ENCODE results near the gene REXO4.

The REXO4 gene

DNA sequence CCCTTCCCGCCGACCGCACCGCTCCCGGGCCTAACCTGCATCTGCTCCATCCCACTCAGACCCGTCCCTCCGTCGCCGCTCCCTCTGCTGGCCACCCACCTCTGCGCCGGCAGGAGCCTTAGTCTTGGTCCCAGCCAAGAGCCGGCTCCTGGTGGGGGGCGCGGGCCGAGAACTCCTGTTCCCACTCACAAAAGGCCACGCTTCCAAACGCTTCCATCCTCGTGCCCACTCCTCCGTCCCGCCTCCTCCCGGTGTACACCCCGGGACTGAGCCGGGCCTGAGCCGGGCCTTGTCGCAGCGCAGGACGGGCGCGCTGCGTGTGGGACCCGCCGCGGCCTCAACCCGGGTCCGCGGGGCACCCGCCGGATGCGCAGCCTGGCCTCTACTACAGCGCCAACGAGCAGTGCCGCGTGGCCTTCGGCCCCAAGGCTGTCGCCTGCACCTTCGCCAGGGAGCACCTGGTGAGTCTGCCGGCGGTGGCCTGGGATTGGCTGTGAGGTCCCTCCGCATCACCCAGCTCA, 11.9 kb upstream of the REXO4 start:
- peak; percentile 10 for DNase-seq (ENCODE audit: low read depth)
- no peak overlapping the region for H3K4me3 ChIP-seq (ENCODE audit: low read length)

DNA sequence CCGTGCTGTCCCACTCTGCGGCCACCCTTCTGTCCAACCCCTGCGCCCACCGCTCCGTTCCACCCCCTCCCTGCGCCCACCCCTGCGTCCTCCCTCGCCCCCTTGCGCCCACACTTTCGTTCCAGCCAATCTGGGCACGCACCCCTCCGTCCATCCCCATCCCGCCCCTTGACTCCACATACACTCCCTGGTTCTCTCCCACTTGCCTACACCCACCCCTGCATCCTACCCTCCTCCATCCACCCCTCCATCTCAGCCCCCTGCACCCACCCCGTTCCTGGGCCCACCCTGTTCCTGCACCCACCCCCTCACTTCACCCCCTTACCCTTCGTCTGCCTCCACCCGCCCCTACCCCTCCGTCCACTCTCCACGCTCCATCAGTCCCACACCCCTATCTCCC, 11.4 kb upstream of the REXO4 start:
- Histone ChIP-seq H3K9ac (ENCODE audit: low read length) (no peak overlapping the region), H3K4me3 (ENCODE audit: low read length) (no peak overlapping the region), H3K9me3 (ENCODE audit: control insufficient read depth, low read length) (no peaks in the 10 kb centered on the region), H3K27me3 (replicated peaks; ENCODE audit: control insufficient read depth, insufficient read depth, low read length) (peaks cover 12% of the 10 kb centered on the region), H3K36me3 (ENCODE audit: control insufficient read depth, insufficient read depth, low read length, severe bottlenecking) (no peaks in the 10 kb centered on the region), H3K4me1 (ENCODE audit: control insufficient read depth, insufficient read depth, low read length) (no peaks in the 10 kb centered on the region)
- DNase-seq (ENCODE audit: low read depth) = no peak

More for the DNA sequence above, 11.9 kb upstream of the REXO4 start:
- Histone ChIP-seq H3K9ac (ENCODE audit: low read length) (no peak overlapping the region), H3K4me1 (ENCODE audit: control insufficient read depth, insufficient read depth, low read length) (peaks cover 2% of the 10 kb centered on the region), H3K36me3 (ENCODE audit: control insufficient read depth, insufficient read depth, low read length, severe bottlenecking) (no peaks in the 10 kb centered on the region), H3K27me3 (replicated peaks; ENCODE audit: control insufficient read depth, insufficient read depth, low read length) (peaks cover 12% of the 10 kb centered on the region), H3K9me3 (ENCODE audit: control insufficient read depth, low read length) (no peaks in the 10 kb centered on the region)

DNA sequence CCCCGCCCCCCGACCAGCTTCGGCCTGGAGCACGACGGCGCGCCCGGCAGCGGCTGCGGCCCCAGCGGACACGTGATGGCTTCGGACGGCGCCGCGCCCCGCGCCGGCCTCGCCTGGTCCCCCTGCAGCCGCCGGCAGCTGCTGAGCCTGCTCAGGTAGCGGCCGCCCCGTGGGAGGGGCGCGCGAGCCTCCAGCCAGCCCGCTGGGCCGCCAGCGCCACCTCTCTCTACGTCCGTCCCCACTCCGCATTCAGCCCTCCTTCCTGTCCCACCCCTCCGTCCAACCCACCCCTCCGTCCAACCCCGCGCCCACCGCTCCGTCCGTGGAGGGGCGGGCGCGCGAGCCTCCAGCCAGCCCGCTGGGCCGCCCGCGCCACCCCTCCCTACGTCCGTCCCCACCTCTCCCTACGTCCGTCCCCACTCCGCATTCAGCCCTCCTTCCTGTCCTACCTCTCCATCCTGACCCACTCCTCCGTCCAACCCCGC, 10.8 kb upstream of the REXO4 start:
- DNase-seq (ENCODE audit: low read depth) = peak; percentile 39
- no peaks in the 10 kb centered on the region for H3K9me3 ChIP-seq (ENCODE audit: control insufficient read depth, low read length)
- H3K4me1 ChIP-seq (ENCODE audit: control insufficient read depth, insufficient read depth, low read length) = no peaks in the 10 kb centered on the region
- no peak overlapping the region for H3K9ac ChIP-seq (ENCODE audit: low read length)
- H3K36me3 ChIP-seq (ENCODE audit: control insufficient read depth, insufficient read depth, low read length, severe bottlenecking) = no peaks in the 10 kb centered on the region
- peaks cover 12% of the 10 kb centered on the region for H3K27me3 ChIP-seq (replicated peaks; ENCODE audit: control insufficient read depth, insufficient read depth, low read length)
- H3K4me3 ChIP-seq (ENCODE audit: low read length) = no peak overlapping the region

DNA sequence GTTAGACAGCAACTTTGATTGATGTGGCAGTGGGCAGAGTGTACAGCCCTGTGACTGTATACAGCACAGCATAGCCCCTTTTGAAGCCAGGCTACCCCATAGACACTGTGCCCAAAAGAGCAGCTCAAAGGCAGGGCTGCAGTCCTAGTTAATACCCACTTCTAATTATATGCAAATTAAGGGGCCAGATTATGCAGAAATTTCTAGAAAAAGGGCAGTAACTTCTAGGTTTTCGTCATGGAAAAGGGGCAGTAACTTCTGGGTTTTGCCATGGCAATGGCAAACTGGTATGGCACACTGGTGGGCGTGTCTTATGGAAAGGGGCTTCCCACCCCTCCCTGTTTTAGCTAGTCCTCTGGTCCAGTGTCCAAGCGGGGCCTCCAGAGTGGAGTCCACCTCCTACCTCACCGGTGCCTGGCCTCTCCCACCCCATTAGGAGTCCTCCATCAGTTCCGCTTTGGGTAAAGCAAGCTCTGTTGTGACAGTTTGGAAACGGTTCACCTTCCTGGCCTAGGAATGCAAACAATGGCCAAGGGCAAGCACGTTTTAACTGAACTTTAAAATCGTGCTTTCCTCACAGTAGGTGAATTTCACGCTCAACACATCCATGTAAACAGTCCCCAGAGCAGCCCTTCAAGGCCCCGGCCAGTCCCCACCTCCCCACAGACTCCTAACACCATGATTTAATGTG, 10.0 kb upstream of the REXO4 start:
- no peak overlapping the region for H3K9ac ChIP-seq (ENCODE audit: low read length)
- H3K4me1 ChIP-seq (ENCODE audit: control insufficient read depth, insufficient read depth, low read length) = no peaks in the 10 kb centered on the region
- H3K9me3 ChIP-seq (ENCODE audit: control insufficient read depth, low read length) = no peaks in the 10 kb centered on the region
- H3K4me3 ChIP-seq (ENCODE audit: low read length) = no peak overlapping the region
- no peak for DNase-seq (ENCODE audit: low read depth)
- H3K27me3 ChIP-seq (replicated peaks; ENCODE audit: control insufficient read depth, insufficient read depth, low read length) = peaks cover 12% of the 10 kb centered on the region
- no peaks in the 10 kb centered on the region for H3K36me3 ChIP-seq (ENCODE audit: control insufficient read depth, insufficient read depth, low read length, severe bottlenecking)

DNA sequence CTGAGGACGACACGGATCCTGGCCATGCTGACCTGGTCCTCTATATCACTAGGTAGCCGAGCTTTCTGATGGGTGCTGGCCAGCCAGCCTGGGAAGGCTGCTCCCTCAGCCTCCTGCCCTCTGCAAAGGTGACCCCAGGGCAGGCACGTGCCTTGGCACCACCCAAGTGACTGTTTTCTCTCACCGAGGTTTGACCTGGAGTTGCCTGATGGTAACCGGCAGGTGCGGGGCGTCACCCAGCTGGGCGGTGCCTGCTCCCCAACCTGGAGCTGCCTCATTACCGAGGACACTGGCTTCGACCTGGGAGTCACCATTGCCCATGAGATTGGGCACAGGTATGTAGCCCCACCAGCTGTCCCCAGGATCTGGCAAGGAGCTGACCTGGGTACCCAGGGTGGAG, 8.2 kb upstream of the REXO4 start:
- Histone ChIP-seq H3K9me3 (ENCODE audit: control insufficient read depth, low read length) (no peaks in the 10 kb centered on the region), H3K27me3 (replicated peaks; ENCODE audit: control insufficient read depth, insufficient read depth, low read length) (peaks cover 12% of the 10 kb centered on the region), H3K4me3 (ENCODE audit: low read length) (no peak overlapping the region), H3K36me3 (ENCODE audit: control insufficient read depth, insufficient read depth, low read length, severe bottlenecking) (no peaks in the 10 kb centered on the region), H3K4me1 (ENCODE audit: control insufficient read depth, insufficient read depth, low read length) (no peaks in the 10 kb centered on the region), H3K9ac (ENCODE audit: low read length) (no peak overlapping the region)
- DNase-seq (ENCODE audit: low read depth) = no peak

DNA sequence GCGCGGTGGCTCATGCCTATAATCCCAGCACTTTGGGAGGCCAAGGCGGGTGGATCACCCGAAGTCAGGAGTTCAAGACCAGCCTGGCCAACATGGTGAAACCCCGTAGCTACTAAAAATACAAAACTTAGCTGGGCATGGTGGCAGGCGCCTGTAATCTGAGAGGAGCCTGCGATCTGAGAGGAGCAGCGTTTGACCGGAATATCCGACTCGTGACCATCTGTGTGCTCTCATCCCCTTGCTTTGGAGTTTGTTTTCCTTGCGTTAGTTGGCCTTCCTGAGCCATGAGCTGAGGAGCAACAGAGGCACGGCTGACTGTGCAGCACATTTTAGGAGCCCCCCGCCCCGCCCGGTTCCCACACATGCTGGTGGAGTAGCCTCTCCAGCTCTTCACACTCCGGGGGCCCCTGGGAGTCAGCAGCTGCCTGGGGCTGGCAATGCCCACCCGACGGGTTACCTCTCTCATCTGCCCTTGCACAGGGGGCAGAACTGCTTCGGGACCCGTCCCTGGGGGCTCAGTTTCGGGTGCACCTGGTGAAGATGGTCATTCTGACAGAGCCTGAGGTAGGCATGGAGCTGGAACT, 7.3 kb upstream of the REXO4 start:
- H3K36me3 ChIP-seq (ENCODE audit: control insufficient read depth, insufficient read depth, low read length, severe bottlenecking) = no peaks in the 10 kb centered on the region
- no peak overlapping the region for H3K4me3 ChIP-seq (ENCODE audit: low read length)
- H3K9me3 ChIP-seq (ENCODE audit: control insufficient read depth, low read length) = no peaks in the 10 kb centered on the region
- no peak overlapping the region for H3K9ac ChIP-seq (ENCODE audit: low read length)
- no peaks in the 10 kb centered on the region for H3K4me1 ChIP-seq (ENCODE audit: control insufficient read depth, insufficient read depth, low read length)
- DNase-seq (ENCODE audit: low read depth) = no peak
- H3K27me3 ChIP-seq (replicated peaks; ENCODE audit: control insufficient read depth, insufficient read depth, low read length) = peaks cover 12% of the 10 kb centered on the region

DNA sequence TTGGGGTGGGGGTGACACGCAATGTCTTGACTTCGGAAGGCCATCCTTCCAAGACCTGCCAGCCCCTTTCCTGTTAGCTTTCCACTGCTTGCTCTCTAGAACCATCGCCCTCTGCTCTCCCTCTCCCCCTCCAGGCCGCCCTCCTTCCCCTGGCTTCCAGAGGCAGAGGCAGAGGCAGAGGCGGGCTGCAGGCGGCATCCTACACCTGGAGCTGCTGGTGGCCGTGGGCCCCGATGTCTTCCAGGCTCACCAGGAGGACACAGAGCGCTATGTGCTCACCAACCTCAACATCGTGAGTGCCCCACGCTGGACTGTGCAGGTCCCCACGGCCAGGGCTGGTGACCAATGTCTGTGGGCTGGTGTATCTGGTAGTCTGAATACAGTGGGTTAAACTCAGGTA, 6.4 kb upstream of the REXO4 start:
- no peak for DNase-seq (ENCODE audit: low read depth)
- H3K27me3 ChIP-seq (replicated peaks; ENCODE audit: control insufficient read depth, insufficient read depth, low read length) = peaks cover 12% of the 10 kb centered on the region
- no peak overlapping the region for H3K9ac ChIP-seq (ENCODE audit: low read length)
- H3K36me3 ChIP-seq (ENCODE audit: control insufficient read depth, insufficient read depth, low read length, severe bottlenecking) = no peaks in the 10 kb centered on the region
- no peaks in the 10 kb centered on the region for H3K9me3 ChIP-seq (ENCODE audit: control insufficient read depth, low read length)
- H3K4me3 ChIP-seq (ENCODE audit: low read length) = no peak overlapping the region
- H3K4me1 ChIP-seq (ENCODE audit: control insufficient read depth, insufficient read depth, low read length) = no peaks in the 10 kb centered on the region

DNA sequence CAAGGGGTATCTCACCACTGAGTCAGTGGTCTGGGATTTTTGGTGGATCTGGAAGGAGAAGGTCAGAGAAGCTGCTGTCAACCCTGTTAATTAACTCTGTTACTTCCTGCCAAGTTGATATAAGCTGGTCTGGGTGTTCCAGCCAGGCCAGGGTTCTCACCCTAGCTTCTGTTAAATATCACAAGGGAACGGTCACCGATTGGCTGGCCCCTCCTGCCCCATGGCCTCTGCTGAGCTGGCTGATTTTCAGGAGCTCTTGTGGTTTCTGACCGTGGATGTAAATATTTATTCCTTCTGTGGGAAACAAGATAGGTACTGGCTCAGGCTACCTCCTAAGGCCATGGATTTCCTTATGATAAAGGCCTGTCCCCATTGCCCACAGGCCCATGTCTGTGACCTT, 5.4 kb upstream of the REXO4 start:
- H3K36me3 ChIP-seq (ENCODE audit: control insufficient read depth, insufficient read depth, low read length, severe bottlenecking) = no peaks in the 10 kb centered on the region
- no peak for DNase-seq (ENCODE audit: low read depth)
- peaks cover 3% of the 10 kb centered on the region for H3K4me1 ChIP-seq (ENCODE audit: control insufficient read depth, insufficient read depth, low read length)
- H3K27me3 ChIP-seq (replicated peaks; ENCODE audit: control insufficient read depth, insufficient read depth, low read length) = peaks cover 12% of the 10 kb centered on the region
- no peak overlapping the region for H3K9ac ChIP-seq (ENCODE audit: low read length)
- H3K4me3 ChIP-seq (ENCODE audit: low read length) = no peak overlapping the region
- no peaks in the 10 kb centered on the region for H3K9me3 ChIP-seq (ENCODE audit: control insufficient read depth, low read length)

DNA sequence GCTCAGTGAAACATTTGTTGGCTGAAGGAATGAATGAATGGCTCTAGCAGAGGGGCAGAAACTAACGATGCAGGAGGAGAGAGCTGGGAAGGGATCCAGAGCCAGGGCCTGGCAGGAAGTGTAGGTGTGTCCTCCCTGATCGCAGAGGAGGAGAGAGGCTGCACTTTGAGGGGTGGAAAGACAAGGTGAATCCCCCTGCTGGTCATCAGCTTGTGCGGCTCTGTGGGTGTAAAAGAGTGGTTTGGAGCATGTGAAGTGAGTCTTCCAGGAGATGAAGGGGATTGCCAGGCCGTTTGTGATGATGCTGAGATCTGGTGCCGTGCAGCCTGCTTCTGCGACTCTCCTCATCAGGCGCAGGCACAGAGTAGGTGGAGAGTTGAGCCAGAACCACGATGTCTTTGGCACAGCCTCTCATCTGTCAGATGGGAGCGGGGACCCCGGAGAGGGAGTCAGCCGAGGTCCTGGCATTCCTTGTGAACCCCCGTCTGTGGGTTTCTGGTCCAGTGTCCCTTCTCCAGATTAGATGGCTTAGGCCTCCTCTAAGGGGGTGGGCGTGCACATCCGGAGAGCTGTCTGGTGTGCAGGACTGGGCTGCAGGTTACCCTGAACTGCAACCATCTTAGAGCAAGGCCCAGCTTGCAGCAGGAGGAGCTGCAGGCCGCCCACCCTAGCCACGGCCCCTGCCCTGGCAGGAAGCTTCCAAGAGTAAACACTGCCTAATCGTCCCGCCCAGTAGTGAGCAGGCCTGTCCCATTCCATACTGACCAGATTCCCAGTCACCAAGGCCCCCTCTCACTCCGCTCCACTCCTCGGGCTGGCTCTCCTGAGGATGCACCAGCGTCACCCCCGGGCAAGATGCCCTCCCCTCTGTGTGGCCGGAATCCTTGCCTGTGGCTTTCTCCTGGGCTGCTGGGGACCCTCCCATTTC, 4.1 kb upstream of the REXO4 start, which contains the start of gene ADAMTS13:
Gene ADAMTS13 (plus strand): TSS at position 753 of the 928 bp plus-strand sequence. CDS start 77 bp downstream, at position 830.
- Histone ChIP-seq H3K36me3 (ENCODE audit: control insufficient read depth, insufficient read depth, low read length, severe bottlenecking) (no peaks in the 10 kb centered on the region), H3K9ac (ENCODE audit: low read length) (no peak within 1 kb of the TSS), H3K27me3 (replicated peaks; ENCODE audit: control insufficient read depth, insufficient read depth, low read length) (no peaks in the 10 kb centered on the region), H3K4me3 (ENCODE audit: low read length) (no peak within 1 kb of the TSS), H3K9me3 (ENCODE audit: control insufficient read depth, low read length) (no peaks in the 10 kb centered on the region), H3K4me1 (ENCODE audit: control insufficient read depth, insufficient read depth, low read length) (peaks cover 5% of the 10 kb centered on the region)
- DNase-seq (ENCODE audit: low read depth) = no peak

DNA sequence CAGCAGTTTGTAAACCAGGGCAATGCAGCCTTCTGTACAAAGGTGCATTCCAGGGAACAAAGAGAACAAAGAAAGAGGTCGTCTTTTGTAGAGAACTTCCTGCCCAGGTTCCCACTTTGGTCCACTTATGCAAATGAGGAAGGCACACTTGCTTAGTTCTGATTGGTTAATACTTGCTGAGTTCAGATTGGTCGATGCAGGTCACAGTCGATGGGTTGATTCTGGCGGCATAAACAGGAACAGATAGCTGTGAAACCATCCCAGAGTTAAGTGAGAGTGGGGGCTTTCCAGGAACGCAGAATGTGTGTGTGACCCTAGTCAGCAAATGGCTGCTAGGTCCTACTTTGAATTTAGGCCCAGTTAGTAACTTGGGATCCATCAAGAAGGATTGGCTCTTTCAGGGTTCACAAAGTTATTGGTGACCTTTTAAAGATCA, 2.6 kb upstream of the REXO4 start:
- Histone ChIP-seq H3K4me1 (ENCODE audit: control insufficient read depth, insufficient read depth, low read length) (peaks cover 15% of the 10 kb centered on the region), H3K9ac (ENCODE audit: low read length) (no peak overlapping the region), H3K36me3 (ENCODE audit: control insufficient read depth, insufficient read depth, low read length, severe bottlenecking) (peaks cover 3% of the 10 kb centered on the region), H3K27me3 (replicated peaks; ENCODE audit: control insufficient read depth, insufficient read depth, low read length) (no peaks in the 10 kb centered on the region), H3K9me3 (ENCODE audit: control insufficient read depth, low read length) (no peaks in the 10 kb centered on the region), H3K4me3 (ENCODE audit: low read length) (no peak overlapping the region)
- no peak for DNase-seq (ENCODE audit: low read depth)

DNA sequence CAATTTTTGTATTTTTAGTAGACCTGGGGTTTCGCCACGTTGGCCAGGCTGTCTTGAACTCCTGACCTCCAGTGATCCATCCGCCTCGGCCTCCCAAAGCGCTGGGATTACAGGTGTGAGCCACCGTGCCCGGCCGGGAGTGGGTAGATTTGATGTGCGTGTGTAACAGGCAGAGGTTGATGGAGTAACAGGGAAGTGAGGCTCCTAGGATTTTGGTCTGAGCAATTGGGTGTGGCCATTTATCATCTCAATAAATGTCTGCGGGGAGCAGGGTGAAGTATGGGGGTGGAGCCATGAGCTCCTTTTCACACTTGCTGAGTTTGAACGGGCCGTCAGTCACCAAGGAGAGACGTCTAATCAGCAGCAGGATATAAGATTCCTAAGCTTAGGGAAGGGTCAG, 1.2 kb upstream of the REXO4 start:
- H3K4me1 ChIP-seq (ENCODE audit: control insufficient read depth, insufficient read depth, low read length) = peaks cover 15% of the 10 kb centered on the region
- peak overlapping the region; percentile 93 for H3K9ac ChIP-seq (ENCODE audit: low read length)
- H3K4me3 ChIP-seq (ENCODE audit: low read length) = peak overlapping the region; percentile 95
- H3K27me3 ChIP-seq (replicated peaks; ENCODE audit: control insufficient read depth, insufficient read depth, low read length) = no peaks in the 10 kb centered on the region
- DNase-seq (ENCODE audit: low read depth) = no peak
- H3K36me3 ChIP-seq (ENCODE audit: control insufficient read depth, insufficient read depth, low read length, severe bottlenecking) = peaks cover 15% of the 10 kb centered on the region
- H3K9me3 ChIP-seq (ENCODE audit: control insufficient read depth, low read length) = no peaks in the 10 kb centered on the region

Data from adipocyte (in vitro differentiated cells).